Upper lobe of left lung (tissue), 6 donors: ENCODE results near the gene A3GALT2. TPM values are rescaled to one million over a fixed set of nuclear protein-coding genes. Genes with fewer than 3 reads are reported as not detected.

Experiments used
- ATAC-seq, 2 donors: fragments of 200-7000 bp; cut with Tn5 transposase; one replicate each; pipeline ENCODE4 v1.9.1; 2022; ENCODE audit warnings: mild to moderate bottlenecking in 2 of 2, moderate library complexity in 2 of 2; ENCODE audit not compliant: low FRiP score in 2 of 2
- DNase-seq, 2 donors: peaks; one replicate each; pipeline ENCODE4 v3.0.0-alpha.2; 2019 to 2020
- H3K27ac ChIP-seq, 4 donors: fragments of 200-600 bp; sonication (generic); one replicate each; pipeline ENCODE4 v1.5.1; 2016 to 2019
- H3K27me3 ChIP-seq, 4 donors: fragments of 200-600 bp; sonication (generic); one replicate each; pipeline ENCODE4 v1.5.1; 2017 to 2019
- H3K36me3 ChIP-seq, 4 donors: fragments of 200-600 bp; sonication (generic); one replicate each; pipeline ENCODE4 v1.5.1; 2016 to 2019
- H3K4me1 ChIP-seq, 4 donors: fragments of 200-600 bp; sonication (generic); one replicate each; pipeline ENCODE4 v1.5.1; 2018 to 2019
- H3K4me3 ChIP-seq, 4 donors: fragments of 200-600 bp; sonication (generic); one replicate each; pipeline ENCODE4 v1.5.1; 2017 to 2019; ENCODE audit warnings: mild to moderate bottlenecking in 2 of 4, moderate library complexity in 1 of 4
- H3K9me3 ChIP-seq, 4 donors: fragments of 200-600 bp; sonication (generic); one replicate each; pipeline ENCODE4 v1.5.1; 2018 to 2019
- EP300 ChIP-seq, 4 donors: sonication (generic); formaldehyde crosslinking; IDR thresholded peaks; one replicate each; pipeline ENCODE4 v1.5.1; 2017; ENCODE audit warnings: antibody characterized with exemption in 4 of 4, control low read depth in 2 of 4
- POLR2A ChIP-seq, 4 donors: fragments of 450-650 bp; IDR thresholded peaks; one replicate each; pipeline ENCODE4 v1.5.1; 2016 to 2017; ENCODE audit warnings: antibody characterized with exemption in 4 of 4, mild to moderate bottlenecking in 2 of 4
- POLR2AphosphoS5 ChIP-seq, 2 donors: sonication (generic); formaldehyde crosslinking; IDR thresholded peaks; one replicate each; pipeline ENCODE4 v1.5.1; 2017; ENCODE audit warnings: antibody characterized with exemption in 2 of 2
- WGBS, 2 donors: methylation state at CpG; one replicate each; pipeline ENCODE4 v1.1.5; 2017 to 2018; 5-methylcytosine and 5-hydroxymethylcytosine counted together
- total RNA-seq, 6 donors: library from RNA; depleted of rRNA in 4 of 6; stranded (reverse); fragments of >200 nt in 4 of 6; gene quantifications; one replicate each; pipeline versions ENCODE4 v1.1.0 to v1.2.1, GENCODE V29; 2016 to 2021
- TF ChIP-seq, protein P1 (sequence below), 6 experiments: fragments of 450-650 bp in 4 of 6; fragments of 200-600 bp in 2 of 6; sonication (generic) in 2 of 6; IDR thresholded peaks; one replicate each; pipeline ENCODE4 v1.5.1; 2016 to 2019; ENCODE audit warnings: antibody characterized with exemption in 6 of 6
- donor health status: DM: no; HTN: no; CAD: no; lungs with moderate emphysema.
- donor health status: DM: no; HTN: yes; CAD: no; lungs with severe emphysema.

A3GALT2 gene
- total RNA-seq, 6 donors from 2014 or later, result 0.79 to 0.91 TPM; not detected in 4

- H3K4me3 ChIP-seq, result no peak overlapping the region
- DNase-seq (no peak), ATAC-seq (no peak)
- peaks cover 16 to 40% (median 22%) of the 10 kb centered on the region in 4 donors for H3K4me1 ChIP-seq
- peaks cover 0 to 14% (median 0%) of the 10 kb centered on the region in 4 donors for H3K36me3 ChIP-seq
- no peak overlapping the region for H3K27ac ChIP-seq
- TF ChIP-seq EP300 (IDR thresholded peaks at IDR 0.05), result no peak
- no peak for TF ChIP-seq POLR2AphosphoS5 (IDR thresholded peaks at IDR 0.05)
- TF ChIP-seq POLR2A (IDR thresholded peaks at IDR 0.05), result no peak
- TF ChIP-seq, protein P1, sequence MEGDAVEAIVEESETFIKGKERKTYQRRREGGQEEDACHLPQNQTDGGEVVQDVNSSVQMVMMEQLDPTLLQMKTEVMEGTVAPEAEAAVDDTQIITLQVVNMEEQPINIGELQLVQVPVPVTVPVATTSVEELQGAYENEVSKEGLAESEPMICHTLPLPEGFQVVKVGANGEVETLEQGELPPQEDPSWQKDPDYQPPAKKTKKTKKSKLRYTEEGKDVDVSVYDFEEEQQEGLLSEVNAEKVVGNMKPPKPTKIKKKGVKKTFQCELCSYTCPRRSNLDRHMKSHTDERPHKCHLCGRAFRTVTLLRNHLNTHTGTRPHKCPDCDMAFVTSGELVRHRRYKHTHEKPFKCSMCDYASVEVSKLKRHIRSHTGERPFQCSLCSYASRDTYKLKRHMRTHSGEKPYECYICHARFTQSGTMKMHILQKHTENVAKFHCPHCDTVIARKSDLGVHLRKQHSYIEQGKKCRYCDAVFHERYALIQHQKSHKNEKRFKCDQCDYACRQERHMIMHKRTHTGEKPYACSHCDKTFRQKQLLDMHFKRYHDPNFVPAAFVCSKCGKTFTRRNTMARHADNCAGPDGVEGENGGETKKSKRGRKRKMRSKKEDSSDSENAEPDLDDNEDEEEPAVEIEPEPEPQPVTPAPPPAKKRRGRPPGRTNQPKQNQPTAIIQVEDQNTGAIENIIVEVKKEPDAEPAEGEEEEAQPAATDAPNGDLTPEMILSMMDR (IDR thresholded peaks at IDR 0.05), result no peak
- WGBS, 2 donors, result 86 to 93% methylated on average over 5 of the region's 5 CpGs
- H3K9me3 ChIP-seq, result no peaks in the 10 kb centered on the region
- no peaks in the 10 kb centered on the region for H3K27me3 ChIP-seq
Measured at GRCh38 chr1:33270379-33270778, 50.5 kb downstream of the A3GALT2 start.

GRCh38 chr1:33269621-33270020, 51.3 kb downstream of the A3GALT2 start:
- H3K36me3 ChIP-seq, result peaks cover 0 to 14% (median 0%) of the 10 kb centered on the region in 4 donors
- H3K9me3 ChIP-seq, result no peaks in the 10 kb centered on the region
- DNase-seq (no peak), ATAC-seq (no peak)
- no peaks in the 10 kb centered on the region for H3K27me3 ChIP-seq
- WGBS, 2 donors, result 73 to 94% methylated on average over 2 to 5 of the region's 5 CpGs
- no peak for TF ChIP-seq EP300 (IDR thresholded peaks at IDR 0.05)
- TF ChIP-seq, protein P1 (IDR thresholded peaks at IDR 0.05), result no peak
- H3K4me1 ChIP-seq, result peaks cover 16 to 45% (median 22%) of the 10 kb centered on the region in 4 donors
- peak overlapping the region in 3 of 4 donors; percentile 49 to 66 (median 64) for H3K27ac ChIP-seq
- no peak overlapping the region for H3K4me3 ChIP-seq

GRCh38 chr1:33268927-33269610, 51.8 kb downstream of the A3GALT2 start:
- DNase-seq (no peak), ATAC-seq (peak in 1 of 2 donors; percentile 61)
- TF ChIP-seq, protein P1 (IDR thresholded peaks at IDR 0.05), result no peak
- TF ChIP-seq POLR2AphosphoS5 (IDR thresholded peaks at IDR 0.05) (no peak), EP300 (IDR thresholded peaks at IDR 0.05) (no peak), POLR2A (IDR thresholded peaks at IDR 0.05) (no peak)
- Histone ChIP-seq H3K27me3 (no peaks in the 10 kb centered on the region), H3K4me1 (peaks cover 16 to 50% (median 25%) of the 10 kb centered on the region in 4 donors), H3K9me3 (no peaks in the 10 kb centered on the region), H3K4me3 (no peak overlapping the region), H3K27ac (peak overlapping the region in 3 of 4 donors; percentile 49 to 66 (median 64)), H3K36me3 (peaks cover 0 to 14% (median 0%) of the 10 kb centered on the region in 4 donors)
- 52 to 70% methylated on average over 5 of the region's 5 CpGs for WGBS, 2 donors

DNA sequence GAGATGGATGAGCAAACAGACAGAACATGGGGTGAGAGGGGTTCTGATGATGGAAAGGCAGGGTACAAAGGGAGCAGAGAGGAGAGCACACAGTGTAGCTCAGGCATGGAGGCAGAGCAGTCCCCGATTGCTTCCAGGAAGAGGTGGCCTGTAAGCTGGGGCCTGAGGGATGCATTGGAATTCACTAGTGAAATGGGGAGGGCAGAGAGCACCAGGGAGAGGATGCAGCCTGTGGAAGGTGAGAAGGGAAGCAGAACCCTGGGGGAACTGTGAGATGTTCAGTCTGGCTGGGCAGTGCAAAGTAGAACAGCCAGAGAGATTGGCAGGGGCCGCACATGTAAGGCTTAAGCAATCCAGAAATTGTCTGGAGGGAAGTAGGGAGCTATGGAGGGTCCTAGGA, 52.4 kb downstream of the A3GALT2 start:
- H3K4me1 ChIP-seq, result peaks cover 16 to 56% (median 26%) of the 10 kb centered on the region in 4 donors
- peak overlapping the region in 3 of 4 donors; percentile 19 to 66 (median 64) for H3K27ac ChIP-seq
- H3K36me3 ChIP-seq, result peaks cover 0 to 14% (median 0%) of the 10 kb centered on the region in 4 donors
- H3K4me3 ChIP-seq, result no peak overlapping the region
- no peaks in the 10 kb centered on the region for H3K27me3 ChIP-seq
- DNase-seq, result no peak
- WGBS, 2 donors, result 76 to 83% methylated on average over 2 of the region's 2 CpGs
- no peaks in the 10 kb centered on the region for H3K9me3 ChIP-seq
- TF ChIP-seq POLR2AphosphoS5 (IDR thresholded peaks at IDR 0.05) (no peak), POLR2A (IDR thresholded peaks at IDR 0.05) (no peak)
- no peak for ATAC-seq

GRCh38 chr1:33267468-33268205, 53.3 kb downstream of the A3GALT2 start:
- peaks cover 0 to 17% (median 0%) of the 10 kb centered on the region in 4 donors for H3K36me3 ChIP-seq
- no peaks in the 10 kb centered on the region for H3K9me3 ChIP-seq
- no peak for ATAC-seq
- 86 to 87% methylated on average over 5 of the region's 5 CpGs for WGBS, 2 donors
- no peak for TF ChIP-seq POLR2AphosphoS5 (IDR thresholded peaks at IDR 0.05)
- no peak for TF ChIP-seq EP300 (IDR thresholded peaks at IDR 0.05)
- TF ChIP-seq POLR2A (IDR thresholded peaks at IDR 0.05), result no peak
- TF ChIP-seq, protein P1 (IDR thresholded peaks at IDR 0.05), result no peak
- H3K4me1 ChIP-seq, result peaks cover 16 to 58% (median 24%) of the 10 kb centered on the region in 4 donors
- H3K4me3 ChIP-seq, result no peak overlapping the region
- no peak for DNase-seq
- peak overlapping the region in 3 of 4 donors; percentile 19 to 66 (median 64) for H3K27ac ChIP-seq
- H3K27me3 ChIP-seq, result no peaks in the 10 kb centered on the region
